Nephron (organoid): Measurements from ENCODE around the gene ISYNA1.
A peak's percentile ranks its signal among the peaks of the same experiment; 100 is the strongest.

Experiments
- H3K27ac Mint-ChIP-seq, 3 experiments: 2 replicates each; pipeline ENCODE4 v1.8.0; 2020; ENCODE audit warnings: mixed read lengths in 3 of 3, mild to moderate bottlenecking in 2 of 3, moderate library complexity in 1 of 3
- H3K27me3 Mint-ChIP-seq: 2 replicates; pipeline ENCODE4 v1.8.0; 2021; ENCODE audit warnings: low read depth, mild to moderate bottlenecking, moderate library complexity, mixed read lengths
- H3K36me3 Mint-ChIP-seq: 2 replicates; pipeline ENCODE4 v1.8.0; 2020; ENCODE audit warnings: low read depth, mixed read lengths
- H3K4me1 Mint-ChIP-seq: 2 replicates; pipeline ENCODE4 v1.8.0; 2020; ENCODE audit warnings: mixed read lengths
- H3K4me3 Mint-ChIP-seq, 3 experiments: 2 replicates each; pipeline ENCODE4 v1.8.0; 2020; ENCODE audit warnings: mild to moderate bottlenecking in 3 of 3, mixed read lengths in 3 of 3, moderate library complexity in 2 of 3
- H3K9me3 Mint-ChIP-seq: 2 replicates; pipeline ENCODE4 v1.8.0; 2020; ENCODE audit warnings: mixed read lengths
- CTCF ChIP-seq, 3 experiments: fragments of 200-600 bp; sonication (generic); IDR thresholded peaks; one replicate each; pipeline ENCODE4 v1.5.0; 2021; ENCODE audit warnings: antibody characterized with exemption in 3 of 3; ENCODE audit not compliant: unreplicated experiment in 3 of 3

ISYNA1 gene

GRCh38 chr19:18433735-18434398 is 4.1 kb downstream of the ISYNA1 start:
- TF ChIP-seq CTCF (IDR thresholded peaks at IDR 0.05; ENCODE audit: unreplicated experiment in 3 of 3): no peak
- Mint-ChIP-seq H3K4me3 (peak overlapping the region; percentile 81 to 88 (median 84)), H3K36me3 (no peaks in the 10 kb centered on the region), H3K9me3 (no peaks in the 10 kb centered on the region), H3K4me1 (peaks cover 27% of the 10 kb centered on the region), H3K27ac (peak overlapping the region; percentile 67 to 84 (median 82)), H3K27me3 (no peaks in the 10 kb centered on the region)

GRCh38 chr19:18433015-18433691 is 4.8 kb downstream of the ISYNA1 start:
- Mint-ChIP-seq H3K36me3 (no peaks in the 10 kb centered on the region), H3K4me3 (peak overlapping the region; percentile 65 to 80 (median 77)), H3K27ac (peak overlapping the region in 2 of 3 experiments; percentile 68 to 79), H3K4me1 (peaks cover 25% of the 10 kb centered on the region), H3K27me3 (no peaks in the 10 kb centered on the region), H3K9me3 (no peaks in the 10 kb centered on the region)
- no peak for TF ChIP-seq CTCF (IDR thresholded peaks at IDR 0.05; ENCODE audit: unreplicated experiment in 3 of 3)

- H3K9me3 Mint-ChIP-seq: no peaks in the 10 kb centered on the region
- peak overlapping the region; percentile 72 to 79 (median 77) for H3K27ac Mint-ChIP-seq
- TF ChIP-seq CTCF (IDR thresholded peaks at IDR 0.05; ENCODE audit: unreplicated experiment in 3 of 3): no peak
- H3K36me3 Mint-ChIP-seq: no peaks in the 10 kb centered on the region
- H3K4me3 Mint-ChIP-seq: peak overlapping the region; percentile 71 to 80 (median 77)
- H3K4me1 Mint-ChIP-seq: peaks cover 25% of the 10 kb centered on the region
- H3K27me3 Mint-ChIP-seq: no peaks in the 10 kb centered on the region
Measured at GRCh38 chr19:18432275-18433014, 5.5 kb downstream of the ISYNA1 start.

GRCh38 chr19:18431351-18432197 is 6.4 kb downstream of the ISYNA1 start:
- no peaks in the 10 kb centered on the region for H3K27me3 Mint-ChIP-seq
- no peaks in the 10 kb centered on the region for H3K36me3 Mint-ChIP-seq
- peak overlapping the region; percentile 72 to 77 (median 76) for H3K27ac Mint-ChIP-seq
- peak overlapping the region in 2 of 3 experiments; percentile 71 for H3K4me3 Mint-ChIP-seq
- no peak for TF ChIP-seq CTCF (IDR thresholded peaks at IDR 0.05; ENCODE audit: unreplicated experiment in 3 of 3)
- H3K9me3 Mint-ChIP-seq: no peaks in the 10 kb centered on the region
- peaks cover 25% of the 10 kb centered on the region for H3K4me1 Mint-ChIP-seq

- Mint-ChIP-seq H3K9me3 (no peaks in the 10 kb centered on the region), H3K36me3 (no peaks in the 10 kb centered on the region), H3K27me3 (no peaks in the 10 kb centered on the region), H3K4me3 (peak overlapping the region; percentile 57 to 73 (median 66)), H3K27ac (peak overlapping the region in 2 of 3 experiments; percentile 63 to 68), H3K4me1 (peaks cover 25% of the 10 kb centered on the region)
- no peak for TF ChIP-seq CTCF (IDR thresholded peaks at IDR 0.05; ENCODE audit: unreplicated experiment in 3 of 3)
Measured at GRCh38 chr19:18430417-18431144, 7.4 kb downstream of the ISYNA1 start.
